Stimulated activated CD8-positive, alpha-beta memory T cell treated with anti-CD3 and anti-CD28 coated beads, Interleukin-7, amount 100 ng/mL, for 1 hour (primary cell): ENCODE measurements around the gene GJB5.
"Not testable (repeated sequence)": the region's sequence is repeated elsewhere in the genome, so short reads cannot be mapped to it uniquely, and the experiment has no call there.

Source experiments
- DNase-seq, 2 donors: peaks; one replicate each; pipeline ENCODE4 v3.0.0-alpha.2; 2020; ENCODE audit warnings: low read depth in 2 of 2

GJB5 gene

GRCh38 chr1:34745666-34746065 is 9.2 kb upstream of the GJB5 start:
- no peak for DNase-seq

- DNase-seq: no peak
Measured at GRCh38 chr1:34746101-34746500, 8.7 kb upstream of the GJB5 start.

GRCh38 chr1:34746785-34747637 is 7.8 kb upstream of the GJB5 start:
- no peak for DNase-seq

GRCh38 chr1:34747638-34747941 is 7.3 kb upstream of the GJB5 start:
- DNase-seq: no peak

GRCh38 chr1:34749992-34750391 is 4.9 kb upstream of the GJB5 start:
- DNase-seq: no peak

- no peak for DNase-seq
Measured at GRCh38 chr1:34750610-34751009, 4.2 kb upstream of the GJB5 start.

- DNase-seq: no peak
Measured at GRCh38 chr1:34753163-34753562, 1.7 kb upstream of the GJB5 start.

- DNase-seq: no peak
Measured at GRCh38 chr1:34755961-34756360, 1.1 kb downstream of the GJB5 start.

GRCh38 chr1:34757386-34757785 is 2.5 kb downstream of the GJB5 start:
- no peak for DNase-seq

- no peak for DNase-seq
Measured at GRCh38 chr1:34758751-34759150, 3.9 kb downstream of the GJB5 start.

- DNase-seq: no peak
Measured at GRCh38 chr1:34759503-34760357, 4.9 kb downstream of the GJB5 start, which contains the start of gene GJB4. GJB4 (plus strand) TSS chr1:34759740; CDS start chr1:34761255, 1,515 bp downstream.

GRCh38 chr1:34761176-34761761 is 6.4 kb downstream of the GJB5 start:
- no peak for DNase-seq

- no peak for DNase-seq
Measured at GRCh38 chr1:34761776-34762307, 7.0 kb downstream of the GJB5 start.

- no peak for DNase-seq
Measured at GRCh38 chr1:34762474-34763141, 7.8 kb downstream of the GJB5 start.

GRCh38 chr1:34763142-34763781 is 8.4 kb downstream of the GJB5 start:
- no peak for DNase-seq

- no peak for DNase-seq
Measured at GRCh38 chr1:34768856-34769255, 14.0 kb downstream of the GJB5 start.

GRCh38 chr1:34770891-34771504 is 16.2 kb downstream of the GJB5 start:
- DNase-seq: no peak

GRCh38 chr1:34771573-34772371 is 16.9 kb downstream of the GJB5 start:
- DNase-seq: no peak

GRCh38 chr1:34773114-34773513 is 18.3 kb downstream of the GJB5 start:
- not testable (repeated sequence) for DNase-seq

GRCh38 chr1:34774957-34775356 is 20.1 kb downstream of the GJB5 start:
- DNase-seq: no peak
